Right lobe of liver (tissue), 4 donors: ENCODE data around the gene PLXND1.

Source experiments
- CTCF ChIP-seq, 4 donors: fragments of 200-600 bp in 3 of 4; fragments of 450-650 bp in 1 of 4; IDR thresholded peaks; one replicate each; pipeline versions ENCODE4 v1.5.1 to v1.8.0; 2016 to 2022; ENCODE audit warnings: antibody characterized with exemption in 4 of 4, mild to moderate bottlenecking in 2 of 4
- POLR2A ChIP-seq: fragments of 450-650 bp; IDR thresholded peaks from one replicate; pipeline ENCODE4 v1.6.1; 2017; ENCODE audit warnings: antibody characterized with exemption, mild to moderate bottlenecking
- donor health status: DM: no; HTN: no; CAD: no.
- donor health status: DM: no; HTN: no; CAD: no.
- donor health status: DM: no; HTN: yes; CAD: no.

DNA sequence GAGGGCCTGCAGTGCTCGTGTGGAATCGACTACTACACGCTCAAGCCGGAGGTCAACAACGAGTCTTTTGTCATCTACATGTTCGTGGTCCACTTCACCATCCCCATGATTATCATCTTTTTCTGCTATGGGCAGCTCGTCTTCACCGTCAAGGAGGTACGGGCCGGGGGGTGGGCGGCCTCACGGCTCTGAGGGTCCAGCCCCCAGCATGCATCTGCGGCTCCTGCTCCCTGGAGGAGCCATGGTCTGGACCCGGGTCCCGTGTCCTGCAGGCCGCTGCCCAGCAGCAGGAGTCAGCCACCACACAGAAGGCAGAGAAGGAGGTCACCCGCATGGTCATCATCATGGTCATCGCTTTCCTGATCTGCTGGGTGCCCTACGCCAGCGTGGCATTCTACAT is 74.2 kb downstream of the PLXND1 start:
- TF ChIP-seq CTCF (IDR thresholded peaks at IDR 0.05): no peak
- TF ChIP-seq POLR2A: no peak
